Astrocyte of the spinal cord (primary cell): ENCODE data around the gene FANCL.

Source experiments
- DNase-seq: peaks from one replicate; pipeline ENCODE4 v3.0.0; 2011; ENCODE audit warnings: low read depth, low spot score
- H3K4me3 ChIP-seq: 2 replicates; pipeline ENCODE4 v1.5.1; 2011; ENCODE audit warnings: low read depth, mild to moderate bottlenecking, low read length, moderate library complexity
- CTCF ChIP-seq: IDR thresholded peaks from 2 replicates; pipeline ENCODE4 v1.5.1; 2012; ENCODE audit warnings: low read depth, mild to moderate bottlenecking, low read length, inconsistent platforms
- in situ Hi-C: cut with HindIII; loops from 2 replicates; pipeline ENCODE4 v1.10.0; 2017; ENCODE audit warnings: low sequenced_read_pairs

The FANCL gene

GRCh38 chr2:58140508-58141072, 100.5 kb downstream of the FANCL start:
- DNase-seq = peak; percentile 7
- in situ Hi-C loops = no loop called here
- no peak overlapping the region for H3K4me3 ChIP-seq
- TF ChIP-seq CTCF = no peak

GRCh38 chr2:58138396-58139030, 102.6 kb downstream of the FANCL start:
- no peak for TF ChIP-seq CTCF
- no peak for DNase-seq
- H3K4me3 ChIP-seq = no peak overlapping the region
- in situ Hi-C loops = no loop called here

- no peak overlapping the region for H3K4me3 ChIP-seq
- no peak for DNase-seq
- in situ Hi-C loops = no loop called here
- TF ChIP-seq CTCF = no peak
These were observed 103.3 kb downstream of the FANCL start for GRCh38 chr2:58137856-58138255.

GRCh38 chr2:58137221-58137620, 103.9 kb downstream of the FANCL start:
- no peak overlapping the region for H3K4me3 ChIP-seq
- DNase-seq = peak; percentile 74
- in situ Hi-C loops = no loop called here
- TF ChIP-seq CTCF = no peak

- no peak for TF ChIP-seq CTCF
These were observed 105.3 kb downstream of the FANCL start for GRCh38 chr2:58135861-58136260.

GRCh38 chr2:58133395-58133794, 107.7 kb downstream of the FANCL start:
- DNase-seq = peak; percentile 23
- in situ Hi-C loops = no loop called here
- no peak overlapping the region for H3K4me3 ChIP-seq
- no peak for TF ChIP-seq CTCF

More at GRCh38 chr2:58135861-58136260, 105.3 kb downstream of the FANCL start:
- DNase-seq = no peak
- H3K4me3 ChIP-seq = no peak overlapping the region
- in situ Hi-C loops = no loop called here
